HAP-1 (cell line): ENCODE results near the gene SEC14L1.

Experiments used
- DNase-seq, 2 experiments: peaks; one replicate each; pipeline ENCODE4 v3.0.0-alpha.2; 2016 to 2020; ENCODE audit warnings: low spot score in 2 of 2
- H3K27me3 ChIP-seq: fragments of 250-450 bp; sonication (Bioruptor Pico); 2 replicates; pipeline ENCODE4 v1.5.1; 2020; ENCODE audit warnings: low read depth, mild to moderate bottlenecking, moderate library complexity
- H3K36me3 ChIP-seq: fragments of 250-450 bp; sonication (Bioruptor Pico); replicated peaks from 2 replicates; pipeline ENCODE4 v1.5.1; 2020; ENCODE audit warnings: mild to moderate bottlenecking
- H3K4me1 ChIP-seq: fragments of 250-450 bp; sonication (Bioruptor Pico); 2 replicates; pipeline ENCODE4 v1.5.1; 2020; ENCODE audit warnings: mild to moderate bottlenecking
- H3K4me3 ChIP-seq: fragments of 250-450 bp; sonication (Bioruptor Pico); 2 replicates; pipeline ENCODE4 v1.5.1; 2020; ENCODE audit warnings: mild to moderate bottlenecking, moderate library complexity
- H3K9me3 ChIP-seq: fragments of 250-450 bp; sonication (Bioruptor Pico); 2 replicates; pipeline ENCODE4 v1.5.1; 2020; ENCODE audit warnings: mild to moderate bottlenecking, moderate library complexity
- in situ Hi-C: fragments of 300-500 bp; cut with MboI; formaldehyde crosslinking; loops from 3 replicates; pipeline ENCODE4 v1.14.3; 2020; ENCODE audit warnings: low sequenced_read_pairs, inconsistent platforms, mixed read lengths

Gene SEC14L1

DNA sequence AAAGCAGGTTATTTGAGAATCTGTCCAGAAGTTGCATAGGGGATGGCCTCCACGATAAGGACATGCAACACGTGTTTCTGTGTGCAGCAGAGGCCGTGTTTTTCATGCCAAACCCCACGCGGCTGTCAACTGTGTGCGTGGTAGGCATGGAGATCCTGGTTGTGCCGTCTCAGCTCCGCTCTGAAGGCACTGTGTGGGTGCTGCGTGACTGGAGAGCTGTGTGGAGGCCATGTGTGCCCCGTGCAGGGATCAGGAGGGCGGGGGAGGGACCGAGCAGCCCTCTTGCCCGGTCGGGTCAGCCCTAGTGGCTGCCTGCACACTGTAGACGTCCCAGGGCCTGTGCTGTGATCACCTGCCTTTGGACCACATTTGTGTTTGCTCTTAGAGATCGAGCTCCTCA is 74.5 kb downstream of the SEC14L1 start:
- Histone ChIP-seq H3K36me3 (peaks cover 27% of the 10 kb centered on the region), H3K9me3 (no peaks in the 10 kb centered on the region), H3K4me1 (no peaks in the 10 kb centered on the region), H3K27me3 (no peaks in the 10 kb centered on the region), H3K4me3 (no peak overlapping the region)
- DNase-seq, result no peak
- in situ Hi-C loops, result no loop called here

DNA sequence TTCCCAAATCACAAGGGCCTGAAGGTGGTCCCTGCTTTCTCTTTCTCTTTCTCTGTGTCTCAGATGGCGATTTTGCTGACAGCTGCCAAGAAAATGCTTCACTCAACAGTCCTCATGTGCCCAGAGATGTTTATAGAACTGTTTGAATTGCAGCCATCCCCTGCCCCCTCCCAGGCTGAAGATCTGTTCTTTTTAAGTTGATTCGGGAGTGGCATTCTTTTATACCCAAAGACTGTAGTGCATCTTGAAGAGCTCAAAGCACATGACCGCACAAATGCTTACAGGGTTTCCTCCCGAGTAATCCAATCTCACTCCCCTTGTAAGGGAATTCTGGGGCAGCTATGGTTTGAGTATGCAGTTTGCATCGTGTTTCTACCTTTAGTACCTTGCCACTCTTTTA is 75.7 kb downstream of the SEC14L1 start:
- H3K36me3 ChIP-seq, result peaks cover 20% of the 10 kb centered on the region

DNA sequence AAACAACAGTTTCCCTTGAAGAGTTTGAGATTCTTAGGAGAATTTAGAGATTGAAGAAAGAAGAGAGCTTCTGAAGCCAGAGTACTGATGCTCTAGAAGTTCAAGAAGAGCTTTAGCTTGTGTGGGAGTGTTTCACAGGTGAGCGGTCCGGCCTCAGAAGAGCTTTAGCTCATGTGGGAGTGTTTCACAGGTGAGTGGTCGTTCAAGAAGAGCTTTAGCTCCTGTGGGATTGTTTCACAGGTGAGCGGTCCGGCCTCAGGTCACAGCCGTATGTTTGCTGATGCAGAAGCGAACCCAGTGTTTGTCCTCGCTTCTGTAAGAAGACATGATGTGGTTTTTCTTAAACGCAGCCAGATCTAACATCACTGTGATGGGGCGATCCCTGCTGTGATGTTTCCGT is 76.4 kb downstream of the SEC14L1 start:
- Histone ChIP-seq H3K4me3 (no peak overlapping the region), H3K36me3 (peaks cover 15% of the 10 kb centered on the region), H3K27me3 (no peaks in the 10 kb centered on the region), H3K9me3 (no peaks in the 10 kb centered on the region), H3K4me1 (no peaks in the 10 kb centered on the region)
- in situ Hi-C loops, result no loop called here
- DNase-seq, result no peak

More for the DNA sequence above, 75.7 kb downstream of the SEC14L1 start:
- Histone ChIP-seq H3K9me3 (no peaks in the 10 kb centered on the region), H3K27me3 (no peaks in the 10 kb centered on the region), H3K4me3 (no peak overlapping the region), H3K4me1 (no peaks in the 10 kb centered on the region)
- DNase-seq, result no peak
- in situ Hi-C loops, result no loop called here

DNA sequence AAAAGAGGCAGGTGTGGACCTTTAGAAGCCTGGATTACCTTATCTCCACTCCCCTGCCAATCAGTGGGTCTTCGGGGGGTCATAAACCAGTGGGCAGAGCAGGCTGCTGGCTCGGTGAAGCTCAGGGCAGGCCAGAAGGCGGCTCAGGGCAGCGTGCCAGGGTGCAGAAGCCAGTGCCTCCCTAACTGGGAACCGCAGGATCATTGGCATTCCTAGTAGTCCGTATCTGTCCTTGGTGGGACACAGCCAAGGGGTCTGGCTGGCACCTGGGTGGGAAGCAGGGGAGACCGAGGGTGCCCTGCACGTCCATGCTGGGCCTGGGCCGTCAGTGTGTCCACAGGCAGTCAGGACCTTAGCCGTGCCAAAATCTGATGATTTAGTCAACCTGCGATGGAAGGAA is 76.8 kb downstream of the SEC14L1 start:
- in situ Hi-C loops, result no loop called here
- no peaks in the 10 kb centered on the region for H3K4me1 ChIP-seq
- no peak for DNase-seq
- H3K9me3 ChIP-seq, result no peaks in the 10 kb centered on the region
- H3K4me3 ChIP-seq, result no peak overlapping the region
- H3K36me3 ChIP-seq, result peaks cover 11% of the 10 kb centered on the region
- H3K27me3 ChIP-seq, result no peaks in the 10 kb centered on the region

DNA sequence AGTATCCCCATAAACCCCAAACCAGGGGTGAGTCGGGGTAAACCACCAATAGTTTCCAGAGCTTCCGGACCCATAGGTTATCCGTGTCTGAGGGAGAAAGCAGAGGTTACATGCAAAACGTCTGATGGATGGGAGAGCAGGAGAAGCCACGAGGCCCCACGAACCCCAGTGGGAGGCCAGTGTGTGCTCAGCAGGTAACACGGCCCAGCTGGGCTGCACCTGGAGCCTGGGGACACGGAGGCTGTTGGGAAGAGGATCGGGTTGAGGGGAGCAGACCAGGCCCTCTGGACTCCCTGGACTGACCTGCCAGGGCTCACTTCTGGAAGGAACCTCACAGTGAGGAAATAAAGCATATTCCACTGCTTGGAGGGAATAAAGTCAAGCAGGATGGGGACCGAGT is 78.1 kb downstream of the SEC14L1 start:
- no peaks in the 10 kb centered on the region for H3K4me1 ChIP-seq
- H3K27me3 ChIP-seq, result no peaks in the 10 kb centered on the region
- H3K4me3 ChIP-seq, result no peak overlapping the region
- no peak for DNase-seq
- H3K9me3 ChIP-seq, result no peaks in the 10 kb centered on the region
- H3K36me3 ChIP-seq, result peaks cover 5% of the 10 kb centered on the region; the same call in 1 of the 2 replicates
- in situ Hi-C loops, result no loop called here

DNA sequence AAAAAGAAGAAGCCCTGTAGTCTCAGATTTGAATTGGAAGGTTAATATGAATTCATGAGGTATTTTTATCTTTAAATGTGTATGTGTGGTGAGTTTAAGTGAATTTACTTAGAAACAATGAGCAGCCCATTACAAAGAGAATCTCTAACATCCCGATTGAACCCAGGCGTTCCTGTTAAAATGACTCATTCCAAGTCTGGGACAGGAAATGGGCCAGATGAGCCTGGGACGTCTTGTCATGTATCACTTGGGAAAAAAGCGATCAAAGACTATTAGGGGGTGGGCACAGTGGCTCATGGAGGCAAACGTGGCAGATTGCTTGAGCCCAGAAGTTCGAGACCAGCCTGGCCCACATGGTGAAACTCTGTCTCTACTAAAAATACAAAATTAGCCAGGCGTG is 81.6 kb downstream of the SEC14L1 start:
- no peak for DNase-seq
- Histone ChIP-seq H3K9me3 (0 out of 2 replicates have a peak, but pooled peaks cover 2% of the 10 kb centered on the region), H3K36me3 (no peaks in the 10 kb centered on the region), H3K4me3 (no peak overlapping the region), H3K4me1 (no peaks in the 10 kb centered on the region), H3K27me3 (no peaks in the 10 kb centered on the region)
- in situ Hi-C loops, result no loop called here

DNA sequence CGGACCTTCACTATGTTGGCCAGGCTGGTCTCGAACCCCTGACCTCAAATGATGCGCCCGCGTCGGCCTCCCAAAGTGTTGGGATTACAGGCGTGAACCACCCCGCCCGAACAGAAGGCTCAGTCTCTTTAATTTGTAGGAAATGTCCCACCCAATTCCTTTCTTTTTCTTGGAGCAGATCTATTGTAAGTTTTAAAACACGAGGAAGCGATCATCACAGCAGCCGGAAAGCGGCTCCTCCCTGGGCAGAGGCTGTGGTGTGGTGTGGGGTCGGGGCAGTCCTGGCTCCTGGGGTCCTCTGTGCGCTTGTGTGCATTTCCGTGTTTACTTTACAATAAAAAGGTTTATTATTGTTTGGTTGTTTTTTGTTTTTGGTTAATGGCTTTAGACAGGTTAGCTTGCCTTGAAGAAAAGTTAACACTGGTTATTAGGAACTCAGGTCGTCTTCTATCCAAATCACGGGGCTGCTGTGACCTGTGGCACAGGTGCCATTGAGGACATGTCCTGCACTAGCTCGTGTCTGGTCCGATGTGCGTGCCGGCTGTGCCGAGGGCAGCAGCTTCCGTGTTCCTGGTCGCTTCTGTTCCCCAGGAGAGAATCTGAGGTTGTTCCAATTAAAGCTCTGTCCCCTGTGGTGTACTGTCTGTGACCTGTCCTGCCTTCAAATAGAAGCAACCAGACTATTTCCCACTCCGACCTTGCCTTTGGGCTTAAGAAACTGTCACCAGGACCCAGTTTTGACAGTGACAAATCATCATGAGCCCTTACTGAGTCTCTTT is 83.1 kb downstream of the SEC14L1 start:
- Histone ChIP-seq H3K9me3 (0 out of 2 replicates have a peak, but pooled peaks cover 2% of the 10 kb centered on the region), H3K4me3 (no peak overlapping the region), H3K36me3 (no peaks in the 10 kb centered on the region), H3K27me3 (no peaks in the 10 kb centered on the region), H3K4me1 (no peaks in the 10 kb centered on the region)
- DNase-seq, result no peak
- in situ Hi-C loops, result no loop called here

DNA sequence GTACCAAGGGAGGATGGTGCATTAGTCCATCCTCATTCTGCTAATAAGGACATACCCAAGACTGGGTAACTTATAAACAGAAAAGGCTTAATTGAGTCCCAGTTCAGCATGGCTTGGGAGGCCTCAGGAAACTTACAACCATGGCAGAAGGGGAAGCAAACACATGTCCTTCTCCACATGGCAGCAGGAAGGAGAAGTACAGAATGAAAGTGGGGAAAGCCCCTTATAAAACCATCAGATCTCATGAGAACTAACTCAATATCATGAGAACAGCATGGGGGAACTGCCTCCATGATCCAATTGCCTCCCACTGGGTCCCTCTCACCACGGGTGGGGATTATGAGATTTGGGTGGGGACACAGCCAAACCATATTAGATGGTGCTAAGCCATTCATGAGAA is 84.5 kb downstream of the SEC14L1 start:
- Histone ChIP-seq H3K9me3 (0 out of 2 replicates have a peak, but pooled peaks cover 2% of the 10 kb centered on the region), H3K4me3 (no peak overlapping the region), H3K36me3 (no peaks in the 10 kb centered on the region), H3K4me1 (no peaks in the 10 kb centered on the region), H3K27me3 (no peaks in the 10 kb centered on the region)
- no peak for DNase-seq
- in situ Hi-C loops, result no loop called here

DNA sequence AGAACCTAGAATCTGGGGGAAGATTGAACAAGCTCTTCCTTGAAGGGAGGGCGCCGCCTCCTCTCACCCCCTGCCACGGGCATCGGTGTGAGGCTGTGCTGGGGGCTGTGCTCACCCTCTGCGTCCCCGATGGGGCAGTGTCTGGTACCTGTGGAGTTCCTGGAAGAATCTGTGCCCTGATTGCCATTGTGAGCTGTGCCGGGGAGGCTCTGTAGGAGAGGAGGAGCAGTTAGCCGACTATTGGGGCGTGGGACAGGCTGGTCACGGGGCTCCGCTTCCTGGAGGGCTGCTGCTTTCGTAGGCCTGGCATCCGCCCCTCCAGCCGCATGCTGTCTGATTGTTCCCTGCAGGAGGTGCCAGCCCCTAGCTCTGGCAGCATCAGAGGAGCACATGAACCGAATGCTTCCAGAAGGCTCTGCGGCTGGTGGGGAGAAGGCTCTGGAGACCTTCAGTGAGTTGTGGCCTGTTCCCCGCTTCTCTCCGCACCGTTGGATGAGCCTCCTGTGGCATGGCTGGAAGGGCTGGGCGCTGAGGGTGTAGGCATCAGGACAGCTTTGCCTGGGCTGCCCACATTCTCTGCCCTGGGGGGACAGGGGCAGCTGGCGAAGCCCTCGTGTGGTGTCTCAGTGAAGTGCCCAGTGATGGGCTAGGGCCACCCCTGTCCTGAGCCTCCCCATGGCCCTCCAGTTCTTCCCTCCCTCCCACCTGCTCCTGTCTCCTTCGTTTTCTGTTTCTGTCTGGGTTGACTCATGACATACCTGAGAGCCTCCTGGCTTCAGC is 86.9 kb downstream of the SEC14L1 start:
- Histone ChIP-seq H3K4me3 (no peak overlapping the region), H3K36me3 (no peaks in the 10 kb centered on the region), H3K27me3 (no peaks in the 10 kb centered on the region), H3K9me3 (0 out of 2 replicates have a peak, but pooled peaks cover 2% of the 10 kb centered on the region), H3K4me1 (no peaks in the 10 kb centered on the region)
- DNase-seq, result no peak
- in situ Hi-C loops, result no loop called here

DNA sequence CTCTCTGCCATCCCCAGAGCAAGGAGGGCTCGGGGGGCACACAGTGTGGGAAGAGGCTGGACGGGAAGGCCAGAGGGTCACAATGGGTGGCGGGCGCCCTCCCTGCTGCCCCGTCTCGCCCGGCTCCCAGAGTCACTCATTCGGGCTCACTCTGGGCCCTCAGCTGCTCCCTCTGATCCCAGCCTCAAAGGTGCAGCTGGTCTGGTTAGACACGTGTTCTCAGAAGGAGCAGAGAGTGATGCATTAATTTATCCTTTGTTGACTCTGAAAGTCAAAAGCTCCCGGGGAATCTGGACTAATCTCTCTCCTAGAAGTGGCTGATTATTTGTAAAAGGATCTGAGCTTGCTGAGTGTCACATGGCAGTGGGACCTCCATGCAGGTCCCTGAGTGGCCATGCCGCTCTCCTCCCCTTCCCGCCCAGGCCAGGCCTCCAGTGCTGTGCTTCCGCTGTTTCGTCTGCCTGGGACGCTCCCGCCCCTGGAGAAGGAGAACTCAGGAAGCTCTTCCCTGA is 87.5 kb downstream of the SEC14L1 start:
- in situ Hi-C loops, result no loop called here
- no peaks in the 10 kb centered on the region for H3K27me3 ChIP-seq
- no peaks in the 10 kb centered on the region for H3K36me3 ChIP-seq
- no peak overlapping the region for H3K4me3 ChIP-seq
- 0 out of 2 replicates have a peak, but pooled peaks cover 2% of the 10 kb centered on the region for H3K9me3 ChIP-seq
- no peak for DNase-seq
- no peaks in the 10 kb centered on the region for H3K4me1 ChIP-seq

DNA sequence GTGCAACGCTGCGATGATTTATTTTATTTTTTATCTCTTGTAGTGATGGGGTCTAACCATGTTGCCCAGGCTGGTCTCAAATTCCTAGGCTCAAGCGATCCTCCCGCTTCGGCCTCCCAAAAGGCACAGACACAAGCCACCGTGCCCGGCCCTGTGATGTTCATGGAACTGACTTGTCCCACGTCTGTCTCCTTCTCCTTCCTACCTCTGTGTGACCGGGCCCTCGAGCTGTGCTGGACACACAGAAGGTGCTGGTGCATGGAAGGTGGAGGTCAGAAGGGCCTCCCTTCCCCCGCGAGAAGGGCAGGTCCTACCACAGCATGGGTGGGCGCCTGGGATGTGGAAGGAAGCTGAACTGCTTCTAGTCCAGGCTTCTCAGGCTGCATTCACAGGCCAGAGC is 88.0 kb downstream of the SEC14L1 start:
- Histone ChIP-seq H3K36me3 (no peaks in the 10 kb centered on the region), H3K9me3 (0 out of 2 replicates have a peak, but pooled peaks cover 2% of the 10 kb centered on the region), H3K27me3 (no peaks in the 10 kb centered on the region), H3K4me1 (no peaks in the 10 kb centered on the region), H3K4me3 (no peak overlapping the region)
- DNase-seq, result no peak
- in situ Hi-C loops, result no loop called here

DNA sequence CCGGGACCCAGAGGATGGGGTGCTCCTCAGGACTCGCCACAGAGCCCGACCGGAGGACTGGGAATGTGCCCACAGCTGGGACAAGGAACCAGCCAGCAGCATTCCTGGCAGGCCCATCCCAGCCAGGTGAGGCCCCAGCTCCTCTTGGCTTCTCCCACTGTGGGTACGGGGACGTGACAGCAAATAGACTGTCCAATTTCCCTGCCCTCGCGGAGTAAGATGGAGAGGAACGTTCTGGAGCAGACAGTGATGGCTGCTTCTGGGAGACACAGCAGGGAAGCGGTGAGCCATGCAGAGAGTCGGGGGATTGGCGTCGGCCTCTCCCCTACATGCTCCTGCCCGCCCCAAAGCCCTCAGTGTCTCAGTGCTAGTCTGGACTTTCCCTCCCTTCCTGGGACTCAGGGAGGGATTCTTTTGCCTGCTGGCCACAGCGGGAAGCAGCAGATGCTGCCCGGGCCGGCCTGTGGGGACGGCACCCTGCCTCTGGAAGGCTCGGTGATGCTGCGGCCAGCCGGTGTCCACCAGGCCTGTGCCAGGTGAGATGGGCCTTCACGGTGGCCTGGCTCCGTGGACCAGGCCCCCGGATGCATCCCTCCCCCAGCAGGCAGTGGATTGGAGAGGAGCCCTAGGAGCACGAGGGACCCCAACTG is 89.1 kb downstream of the SEC14L1 start:
- in situ Hi-C loops, result no loop called here
- no peak overlapping the region for H3K4me3 ChIP-seq
- no peak for DNase-seq
- H3K27me3 ChIP-seq, result no peaks in the 10 kb centered on the region
- H3K4me1 ChIP-seq, result no peaks in the 10 kb centered on the region
- no peaks in the 10 kb centered on the region for H3K36me3 ChIP-seq
- 0 out of 2 replicates have a peak, but pooled peaks cover 2% of the 10 kb centered on the region for H3K9me3 ChIP-seq

DNA sequence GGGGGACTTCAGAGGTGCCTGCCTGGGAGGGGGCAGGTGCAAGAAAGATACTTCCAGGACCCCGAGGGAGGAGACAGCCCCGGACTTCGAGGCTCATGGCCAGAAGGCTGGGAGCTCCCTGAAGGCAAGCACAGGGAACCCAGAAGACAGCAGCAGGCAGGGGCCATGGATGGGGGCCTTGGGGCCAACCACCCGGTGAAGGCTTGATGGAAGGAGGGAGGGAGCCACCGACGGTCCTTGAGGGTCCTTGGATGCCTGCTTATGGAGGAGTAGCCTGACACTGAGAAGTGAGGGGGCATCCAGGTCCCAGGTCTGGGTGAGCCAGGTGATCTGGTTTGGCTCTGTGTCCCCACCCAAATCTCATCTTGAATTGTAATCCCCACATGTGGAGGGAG is 89.7 kb downstream of the SEC14L1 start:
- H3K27me3 ChIP-seq, result no peaks in the 10 kb centered on the region
- no peak for DNase-seq
- in situ Hi-C loops, result no loop called here
- H3K9me3 ChIP-seq, result no peaks in the 10 kb centered on the region
- H3K4me1 ChIP-seq, result no peaks in the 10 kb centered on the region
- no peak overlapping the region for H3K4me3 ChIP-seq
- H3K36me3 ChIP-seq, result no peaks in the 10 kb centered on the region
